NCI-H510A (cell line): ENCODE data around the gene CFAP43.

ENCODE experiments used
- DNase-seq: peaks from one replicate; lab custom pipeline; 2025; lab: John Stamatoyannopoulos, UW

CFAP43 gene

GRCh38 chr10:104090611-104091010, 141.6 kb downstream of the CFAP43 start:
- DNase-seq: no peak

GRCh38 chr10:104089621-104090020, 142.5 kb downstream of the CFAP43 start:
- no peak for DNase-seq

GRCh38 chr10:104088239-104088638, 143.9 kb downstream of the CFAP43 start:
- no peak for DNase-seq

- DNase-seq: no peak
These were observed 146.3 kb downstream of the CFAP43 start, which contains the start of gene COL17A1 for GRCh38 chr10:104085801-104086400. Gene COL17A1 (minus strand): TSS chr10:104085880. CDS start chr10:104080673, 5,207 bp downstream.

GRCh38 chr10:104084482-104085142, 147.6 kb downstream of the CFAP43 start:
- DNase-seq: no peak

- DNase-seq: no peak
These were observed 150.2 kb downstream of the CFAP43 start for GRCh38 chr10:104081998-104082397.

- peak; percentile 89 for DNase-seq
These were observed 151.4 kb downstream of the CFAP43 start for GRCh38 chr10:104080762-104081161.
